SK-N-SH (cell line): Measurements from ENCODE around the gene PKM. TPM values are rescaled to one million over a fixed set of nuclear protein-coding genes. Genes with fewer than 3 reads are reported as not detected.

ENCODE experiments used
- CTCF ChIA-PET: fragments of 300-600, 350-600 bp; formaldehyde crosslinking; extraction: SDS; loops from one replicate; lab custom pipeline; 2021; lab: Yijun Ruan, JAX
- POLR2A ChIA-PET: fragments of 350-600 bp; sonication (Branson Sonifier 250); formaldehyde crosslinking; extraction: SDS; loops from one replicate; lab custom pipeline; 2020; ENCODE audit warnings: antibody characterized with exemption, inconsistent platforms; lab: Yijun Ruan, JAX
- DNase-seq: peaks from one replicate; pipeline ENCODE4 v3.0.0; 2012
- H2AFZ ChIP-seq: fragments of 200-600 bp; sonication (generic); 2 replicates; pipeline ENCODE4 v1.8.1; 2016; ENCODE audit warnings: antibody characterized with exemption, mild to moderate bottlenecking, low read depth
- H3F3A ChIP-seq: fragments of 200-600 bp; sonication (generic); replicated peaks from 2 replicates; pipeline ENCODE3; 2016; ENCODE audit warnings: antibody characterized with exemption, mild to moderate bottlenecking; ENCODE audit not compliant: insufficient read depth
- H3K27ac ChIP-seq, 2 experiments: fragments of 200-500 bp in 1 of 2; fragments of 200-600 bp in 1 of 2; sonication (Bioruptor generic) in 1 of 2; sonication (generic), shearing (Covaris generic) in 1 of 2; 2 replicates each; pipeline versions ENCODE4 v1.5.1 to v1.6.1; 2014 to 2016; ENCODE audit warnings: low read depth in 2 of 2, inconsistent platforms in 1 of 2, low read length in 1 of 2, mild to moderate bottlenecking in 1 of 2, mixed read lengths in 1 of 2
- H3K27me3 ChIP-seq: fragments of 200-600 bp; sonication (generic), shearing (Covaris generic); 2 replicates; pipeline ENCODE4 v1.6.1; 2016; ENCODE audit warnings: mixed run types; ENCODE audit not compliant: insufficient read depth
- H3K36me3 ChIP-seq, 2 experiments: fragments of 200-500 bp in 1 of 2; fragments of 200-600 bp in 1 of 2; sonication (Bioruptor generic) in 1 of 2; sonication (generic) in 1 of 2; replicated peaks in 1 of 2; 2 replicates each; pipeline versions ENCODE3 to v1.5.1; 2014 to 2016; ENCODE audit warnings: low read length in 1 of 2, mild to moderate bottlenecking in 1 of 2; ENCODE audit not compliant: insufficient read depth in 2 of 2, control insufficient read depth in 1 of 2
- H3K4me1 ChIP-seq, 2 experiments: fragments of 200-500 bp in 1 of 2; fragments of 200-600 bp in 1 of 2; sonication (Bioruptor generic) in 1 of 2; sonication (generic), shearing (Covaris generic) in 1 of 2; 2 replicates each; pipeline versions ENCODE4 v1.5.1 to v1.6.1; 2014 to 2016; ENCODE audit warnings: low read depth in 1 of 2, low read length in 1 of 2, mixed run types in 1 of 2; ENCODE audit not compliant: insufficient read depth in 2 of 2, control insufficient read depth in 1 of 2
- H3K4me2 ChIP-seq: fragments of 200-600 bp; sonication (generic), shearing (Covaris generic); 2 replicates; pipeline ENCODE4 v1.6.1; 2017; ENCODE audit warnings: mixed run types
- H3K4me3 ChIP-seq, 2 experiments: fragments of 200-500 bp in 1 of 2; fragments of 200-600 bp in 1 of 2; sonication (Bioruptor generic) in 1 of 2; sonication (generic), shearing (Covaris generic) in 1 of 2; 2 replicates each; pipeline versions ENCODE4 v1.5.1 to v1.8.1; 2014 to 2016; ENCODE audit warnings: low read depth in 2 of 2, inconsistent platforms in 1 of 2, low read length in 1 of 2, mild to moderate bottlenecking in 1 of 2, mixed read lengths in 1 of 2, moderate library complexity in 1 of 2
- H3K79me2 ChIP-seq: fragments of 200-600 bp; sonication (generic); 2 replicates; pipeline ENCODE4 v1.8.1; 2017; ENCODE audit warnings: mild to moderate bottlenecking; ENCODE audit not compliant: insufficient read depth
- H3K9ac ChIP-seq: fragments of 200-600 bp; sonication (generic); 2 replicates; pipeline ENCODE4 v1.6.1; 2017; ENCODE audit warnings: mixed run types
- H3K9me2 ChIP-seq: fragments of 200-600 bp; sonication (generic); 2 replicates; pipeline ENCODE4 v1.6.1; 2017; ENCODE audit warnings: mixed run types
- H3K9me3 ChIP-seq: fragments of 200-600 bp; sonication (generic); 2 replicates; pipeline ENCODE4 v1.6.1; 2017; ENCODE audit warnings: mixed run types, mild to moderate bottlenecking, moderate library complexity
- H4K20me1 ChIP-seq: fragments of 200-600 bp; sonication (generic); 2 replicates; pipeline ENCODE4 v1.6.1; 2017; ENCODE audit warnings: mild to moderate bottlenecking, mixed run types; ENCODE audit not compliant: insufficient read depth
- EP300 ChIP-seq, 2 experiments: IDR thresholded peaks; 2 replicates each; pipeline versions ENCODE4 v1.4.0 to v1.6.1; 2012; ENCODE audit warnings: borderline replicate concordance in 1 of 2, low read depth in 1 of 2, low read length in 1 of 2
- EZH2phosphoT487 ChIP-seq: fragments of 200-600 bp; sonication (generic); IDR thresholded peaks from 2 replicates; pipeline ENCODE4 v1.6.1; 2017; ENCODE audit warnings: low read depth, mixed run types, mild to moderate bottlenecking, antibody characterized with exemption, moderate library complexity, borderline replicate concordance
- FOSL2 ChIP-seq: IDR thresholded peaks from 2 replicates; pipeline ENCODE4 v1.4.0; 2012; ENCODE audit warnings: low read depth, mild to moderate bottlenecking, moderate library complexity, borderline replicate concordance
- MXI1 ChIP-seq: IDR thresholded peaks from 2 replicates; pipeline ENCODE4 v1.6.1; 2012; ENCODE audit warnings: mild to moderate bottlenecking, low read depth, low read length, improper control_type of control experiment
- POLR2AphosphoS5 ChIP-seq: IDR thresholded peaks from 2 replicates; pipeline ENCODE4 v1.6.1; 2012; ENCODE audit warnings: low read depth, low read length
- SIN3A ChIP-seq: IDR thresholded peaks from 2 replicates; pipeline ENCODE4 v1.6.1; 2012; ENCODE audit warnings: low read depth, mild to moderate bottlenecking, low read length, moderate library complexity, borderline replicate concordance
- WGBS: methylation state at CpG from one replicate; pipeline ENCODE4 v1.1.6; 2017; ENCODE audit warnings: low lambda C conversion rate; 5-methylcytosine and 5-hydroxymethylcytosine counted together
- polyA plus RNA-seq, 3 experiments: library from polyadenylated mRNA; depleted of rRNA; stranded (reverse); fragments of >200 nt; gene quantifications; 2 replicates each; pipeline ENCODE4 v1.2.3, GENCODE V29; 2012
- TF ChIP-seq, protein P1 (sequence below): fragments of 150-350 bp; IDR thresholded peaks from 2 replicates; pipeline ENCODE4 v1.6.1; 2016; ENCODE audit warnings: mild to moderate bottlenecking, low read depth, low read length
- TF ChIP-seq, protein P2 (sequence below): fragments of 150-350 bp; IDR thresholded peaks from 2 replicates; pipeline ENCODE4 v1.6.1; 2017; ENCODE audit warnings: antibody characterized with exemption, low read length, low read depth, borderline replicate concordance

Gene PKM
- polyA plus RNA-seq, 1 of the 3 experiments (the other 2 are of a cell fraction), result 1,453 TPM

DNA sequence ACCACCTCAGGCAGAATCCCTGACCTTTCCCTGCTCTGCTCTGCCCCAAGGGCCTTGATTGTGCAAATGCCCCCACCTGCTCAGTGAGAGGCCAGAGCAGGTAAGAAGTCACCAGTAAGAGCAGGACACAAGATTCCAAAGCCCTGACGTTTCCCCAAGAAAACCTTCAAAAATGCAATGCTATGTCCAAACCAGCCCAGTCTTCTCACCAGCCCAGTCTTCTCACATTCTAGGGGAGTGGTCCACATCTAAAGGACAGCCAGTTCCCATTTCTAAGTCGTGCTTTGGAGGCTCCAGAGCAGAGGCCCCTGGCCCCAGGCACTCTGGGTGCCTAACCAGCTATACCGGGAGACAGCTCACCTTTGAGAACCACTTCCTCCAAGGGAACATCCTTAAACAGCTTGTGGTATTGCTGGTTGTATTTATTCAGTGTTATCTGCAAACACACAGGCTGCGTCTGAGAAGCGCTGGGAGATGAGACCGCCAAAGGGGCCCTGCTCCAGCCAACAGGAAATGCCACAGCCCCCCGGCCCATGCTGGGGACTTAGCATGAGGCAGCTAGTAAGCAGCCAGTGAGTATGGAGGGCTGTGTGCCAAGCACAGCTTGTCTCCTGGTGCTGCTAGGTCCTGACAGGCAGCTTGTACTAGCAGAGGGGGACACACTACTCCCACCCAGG lies 62.7 kb downstream of the PKM start:
- Histone ChIP-seq H3F3A (no peaks in the 10 kb centered on the region), H3K27me3 (no peaks in the 10 kb centered on the region), H4K20me1 (no peaks in the 10 kb centered on the region), H3K36me3 (no peaks in the 10 kb centered on the region), H3K79me2 (no peaks in the 10 kb centered on the region), H3K9me2 (no peaks in the 10 kb centered on the region)
- CTCF ChIA-PET, result interaction anchor here (0.7 to 3.5 kb wide), 3 partner anchors 12 to 424 kb away, joined by 4 to 23 read pairs (median 4); no protein-coding TSS in a partner anchor
- DNase-seq, result no peak
- 62% methylated on average over 7 of the region's 7 CpGs for WGBS
- TF ChIP-seq EP300 (IDR thresholded peaks at IDR 0.05; ENCODE audit: borderline replicate concordance in 1 of 2, low read depth in 1 of 2, low read length in 1 of 2), result no peak
- TF ChIP-seq SIN3A, result no peak
- TF ChIP-seq, all 33 proteins: peak for 0
- Histone ChIP-seq H3K4me2 (no peak overlapping the region), H3K4me1 (peaks cover 0 to 6% of the 10 kb centered on the region in 2 experiments; a peak in 1 of 4 replicates), H3K4me3 (no peak overlapping the region), H3K9ac (no peak overlapping the region), H2AFZ (no peak overlapping the region), H3K9me3 (no peaks in the 10 kb centered on the region), H3K27ac (no peak overlapping the region)
- POLR2A ChIA-PET, result no interaction called here

DNA sequence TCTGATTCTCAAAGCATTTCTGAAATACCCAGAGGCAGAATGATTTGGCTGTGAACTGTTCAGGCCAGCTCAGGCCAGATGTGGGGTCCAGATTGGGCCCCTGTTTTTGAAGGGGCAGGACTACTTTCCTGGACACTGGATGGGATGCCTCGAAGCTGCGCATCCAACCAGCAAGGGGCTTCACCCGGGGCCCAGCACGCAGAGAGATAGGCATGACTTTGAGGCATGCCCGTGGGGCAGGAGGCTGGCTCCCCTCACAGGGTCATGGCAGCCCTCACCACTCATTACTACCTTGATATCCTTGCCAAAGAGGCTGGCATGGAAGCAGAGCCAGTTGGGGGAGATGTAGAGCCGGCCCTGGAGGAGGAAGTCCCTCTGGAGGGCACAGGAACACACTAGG lies 63.5 kb downstream of the PKM start:
- TF ChIP-seq, protein P1, sequence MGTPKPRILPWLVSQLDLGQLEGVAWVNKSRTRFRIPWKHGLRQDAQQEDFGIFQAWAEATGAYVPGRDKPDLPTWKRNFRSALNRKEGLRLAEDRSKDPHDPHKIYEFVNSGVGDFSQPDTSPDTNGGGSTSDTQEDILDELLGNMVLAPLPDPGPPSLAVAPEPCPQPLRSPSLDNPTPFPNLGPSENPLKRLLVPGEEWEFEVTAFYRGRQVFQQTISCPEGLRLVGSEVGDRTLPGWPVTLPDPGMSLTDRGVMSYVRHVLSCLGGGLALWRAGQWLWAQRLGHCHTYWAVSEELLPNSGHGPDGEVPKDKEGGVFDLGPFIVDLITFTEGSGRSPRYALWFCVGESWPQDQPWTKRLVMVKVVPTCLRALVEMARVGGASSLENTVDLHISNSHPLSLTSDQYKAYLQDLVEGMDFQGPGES, result no peak
- TF ChIP-seq, protein P2, sequence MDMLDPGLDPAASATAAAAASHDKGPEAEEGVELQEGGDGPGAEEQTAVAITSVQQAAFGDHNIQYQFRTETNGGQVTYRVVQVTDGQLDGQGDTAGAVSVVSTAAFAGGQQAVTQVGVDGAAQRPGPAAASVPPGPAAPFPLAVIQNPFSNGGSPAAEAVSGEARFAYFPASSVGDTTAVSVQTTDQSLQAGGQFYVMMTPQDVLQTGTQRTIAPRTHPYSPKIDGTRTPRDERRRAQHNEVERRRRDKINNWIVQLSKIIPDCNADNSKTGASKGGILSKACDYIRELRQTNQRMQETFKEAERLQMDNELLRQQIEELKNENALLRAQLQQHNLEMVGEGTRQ, result no peak
- TF ChIP-seq EZH2phosphoT487 (no peak), POLR2AphosphoS5 (no peak), MXI1 (no peak), FOSL2 (no peak)
- Histone ChIP-seq H3K27ac (no peak overlapping the region), H3K9me3 (no peaks in the 10 kb centered on the region), H3K79me2 (no peaks in the 10 kb centered on the region), H3K9ac (no peak overlapping the region), H4K20me1 (no peaks in the 10 kb centered on the region), H3K4me3 (no peak overlapping the region), H3K4me1 (peaks cover 0 to 6% of the 10 kb centered on the region in 2 experiments; a peak in 1 of 4 replicates), H3K27me3 (no peaks in the 10 kb centered on the region), H2AFZ (no peak overlapping the region), H3K9me2 (no peaks in the 10 kb centered on the region), H3K36me3 (no peaks in the 10 kb centered on the region), H3F3A (no peaks in the 10 kb centered on the region), H3K4me2 (no peak overlapping the region)
- no peak for DNase-seq
- ChIA-PET POLR2A (no interaction called here), CTCF (interaction anchor here (3.5 kb wide), 1 partner anchor 11 kb away, joined by 23 read pairs; no protein-coding TSS in a partner anchor)
- 88% methylated on average over 5 of the region's 6 CpGs for WGBS
